GM19328 (cell line): ENCODE results near the gene LINGO3.

ENCODE experiments used
- ATAC-seq: cut with Tn5 transposase; IDR thresholded peaks from one replicate; pipeline ENCODE4 v1.9.1; 2021; ENCODE audit warnings: mild to moderate bottlenecking, moderate library complexity; ENCODE audit not compliant: unreplicated experiment

LINGO3 gene

DNA sequence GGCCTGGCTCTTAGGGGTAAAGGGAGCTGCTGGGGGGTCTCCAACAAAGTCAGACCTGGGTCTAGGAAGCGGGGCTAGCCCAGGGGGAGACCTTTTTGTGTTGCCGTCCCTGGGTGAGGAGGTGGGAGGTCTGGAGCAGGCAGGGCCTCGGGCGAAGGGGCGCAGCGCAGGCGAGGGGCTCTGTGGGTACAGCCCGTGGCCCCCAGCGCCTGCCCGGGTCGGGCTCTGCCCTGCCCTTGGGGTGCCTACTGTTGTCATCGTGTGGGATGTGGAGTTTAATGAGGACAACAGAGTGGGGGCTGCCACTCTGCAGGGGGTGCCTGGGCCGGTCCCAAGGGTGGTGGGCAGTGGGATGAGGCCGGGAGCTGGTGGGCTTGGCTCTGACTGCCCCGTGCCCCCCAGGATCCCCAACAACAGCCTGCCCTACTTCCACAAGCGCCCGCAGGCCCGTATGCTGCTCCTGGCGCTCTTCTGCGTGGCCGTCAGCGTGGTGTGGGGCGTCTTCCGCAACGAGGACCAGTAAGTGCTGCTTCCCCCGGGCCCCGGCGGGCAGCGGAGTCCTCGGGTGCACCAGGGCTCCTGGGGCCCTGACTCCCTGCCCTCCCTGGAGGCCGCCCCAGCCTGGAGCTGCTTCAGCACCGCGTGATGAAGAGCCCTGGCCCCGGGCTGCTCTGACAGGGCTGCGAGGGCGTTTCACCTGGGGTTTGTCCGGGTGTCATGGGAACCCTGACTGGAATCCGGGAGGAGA, 32.7 kb upstream of the LINGO3 start:
- no peak for ATAC-seq

- ATAC-seq, result no peak
Observed at GRCh38 chr19:2339644-2340310, 31.8 kb upstream of the LINGO3 start.

DNA sequence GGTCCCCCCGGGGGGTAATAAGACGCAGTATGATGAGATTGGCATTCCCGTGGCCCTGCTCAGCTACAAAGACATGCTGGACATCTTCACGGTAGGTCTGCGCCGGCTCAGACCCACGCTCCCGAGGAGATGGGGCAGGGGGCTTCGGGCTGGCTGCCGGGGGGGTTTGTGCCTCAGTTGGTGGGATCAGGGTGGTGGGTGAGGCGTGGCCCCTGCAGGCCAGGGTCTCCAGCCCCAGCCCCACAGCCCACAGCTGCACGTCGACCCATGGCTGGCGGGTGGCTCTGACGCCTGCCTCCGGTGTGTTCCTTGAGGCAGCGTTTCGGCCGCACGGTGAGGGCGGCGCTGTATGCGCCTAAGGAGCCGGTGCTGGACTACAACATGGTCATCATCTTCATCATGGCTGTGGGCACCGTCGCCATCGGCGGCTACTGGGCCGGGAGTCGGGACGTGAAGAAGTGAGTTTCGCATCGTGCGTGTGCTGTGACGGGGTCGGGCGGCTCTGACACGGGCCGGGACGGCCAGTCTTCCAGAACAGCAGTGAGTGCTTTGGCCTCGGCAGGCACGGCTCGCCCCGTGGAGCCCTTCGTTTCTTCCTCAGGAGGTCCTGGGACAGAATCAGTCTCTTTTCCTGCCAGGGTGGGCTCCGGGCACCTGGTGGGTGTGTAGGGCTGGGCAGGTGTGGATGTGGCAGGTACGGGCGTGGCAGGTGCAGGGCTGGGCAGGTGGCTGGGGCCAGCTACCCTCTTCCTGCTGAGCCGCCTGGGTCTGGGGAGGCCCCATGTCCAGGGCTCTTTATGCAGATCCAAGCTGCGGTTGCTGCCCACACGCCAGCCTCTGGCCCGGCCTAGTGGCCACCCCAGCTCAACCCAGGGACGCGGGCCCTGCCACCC, 31.0 kb upstream of the LINGO3 start:
- ATAC-seq, result no peak

DNA sequence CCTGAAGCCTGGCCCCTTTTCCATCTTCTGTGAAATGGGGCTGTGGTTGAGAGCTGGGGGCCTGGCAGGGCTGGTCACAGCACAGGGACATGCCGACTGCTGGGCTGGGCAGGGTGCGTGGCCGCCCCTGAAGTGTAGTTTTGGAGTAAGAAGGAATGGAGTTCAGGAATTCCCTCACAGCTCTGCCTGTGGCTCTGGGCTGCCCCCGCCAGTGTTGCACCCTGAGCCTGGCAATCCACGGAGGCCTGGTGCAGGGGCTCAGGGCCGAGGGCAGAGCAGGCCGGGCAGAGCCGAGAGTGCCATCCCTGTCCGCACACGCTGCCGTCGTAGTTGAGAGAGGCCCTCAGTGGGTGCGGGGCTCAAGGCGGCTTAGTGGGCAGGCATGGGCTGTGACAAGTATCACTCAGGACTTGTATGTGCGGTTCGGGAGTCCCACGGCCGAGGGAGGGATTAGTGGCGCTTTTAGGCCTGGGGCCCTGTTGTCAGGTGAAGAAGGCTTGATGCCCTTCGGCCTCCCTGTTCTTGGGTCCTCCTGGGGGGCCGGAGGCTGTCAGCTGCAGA, 30.2 kb upstream of the LINGO3 start:
- ATAC-seq, result no peak

GRCh38 chr19:2337329-2337707, 29.4 kb upstream of the LINGO3 start:
- no peak for ATAC-seq

GRCh38 chr19:2336528-2337328, 28.8 kb upstream of the LINGO3 start:
- ATAC-seq, result no peak

DNA sequence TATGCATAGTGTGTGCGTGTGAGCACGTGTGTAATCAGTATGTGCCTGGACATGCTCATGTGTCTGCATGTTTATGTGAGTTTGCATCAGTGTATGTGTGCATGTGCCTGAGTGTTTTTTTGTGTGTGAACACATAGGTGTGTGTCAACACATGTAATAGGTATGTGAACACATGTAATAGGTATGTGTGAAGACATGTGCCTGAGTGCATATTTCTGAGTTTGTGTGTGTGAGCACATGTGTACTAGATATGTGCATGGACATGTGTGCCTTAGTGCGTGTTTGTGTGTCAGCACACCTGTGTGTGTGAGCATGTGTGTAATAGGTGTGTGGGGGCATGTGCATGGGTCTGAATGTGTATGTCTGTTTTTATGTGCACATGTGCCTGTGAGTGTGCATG, 27.9 kb upstream of the LINGO3 start:
- ATAC-seq, result no peak

DNA sequence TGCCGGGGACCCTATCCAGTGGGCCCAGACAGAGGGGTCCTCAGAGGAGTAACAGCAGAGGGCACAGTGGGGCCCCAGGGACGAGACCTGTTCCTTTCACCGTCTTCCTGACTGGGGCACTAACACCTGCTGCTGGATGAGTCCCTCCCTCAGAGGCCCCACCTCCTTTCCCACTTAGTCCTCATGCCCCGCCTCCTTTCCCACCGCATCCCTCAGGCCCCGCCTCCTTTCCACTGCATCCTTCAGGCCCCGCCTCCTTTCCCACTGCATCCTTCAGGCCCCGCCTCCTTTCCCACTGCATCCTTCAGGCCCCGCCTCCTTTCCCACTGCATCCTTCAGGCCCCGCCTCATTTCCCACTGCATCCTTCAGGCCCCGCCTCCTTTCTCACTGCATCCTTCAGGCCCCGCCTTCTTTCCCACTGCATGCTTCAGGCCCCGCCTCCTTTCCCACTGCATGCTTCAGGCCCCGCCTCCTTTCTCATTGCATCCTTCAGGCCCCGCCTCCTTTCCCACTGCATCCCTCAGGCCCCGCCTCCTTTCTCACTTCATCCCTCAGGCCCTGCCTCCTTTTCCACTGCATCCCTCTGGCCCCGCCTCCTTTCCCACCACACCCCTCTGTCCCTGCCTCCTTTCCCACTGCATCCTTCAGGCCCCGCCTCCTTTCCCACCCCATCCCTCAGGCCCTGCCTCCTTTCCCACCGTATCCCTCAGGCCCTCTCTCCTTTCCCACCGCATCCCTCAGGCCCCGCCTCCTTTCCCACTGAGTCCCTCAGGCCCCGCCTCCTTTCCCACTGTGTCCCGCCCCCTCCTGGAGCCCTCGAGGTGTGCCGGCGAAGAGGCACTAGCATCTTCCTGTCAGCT, 27.3 kb upstream of the LINGO3 start:
- no peak for ATAC-seq

DNA sequence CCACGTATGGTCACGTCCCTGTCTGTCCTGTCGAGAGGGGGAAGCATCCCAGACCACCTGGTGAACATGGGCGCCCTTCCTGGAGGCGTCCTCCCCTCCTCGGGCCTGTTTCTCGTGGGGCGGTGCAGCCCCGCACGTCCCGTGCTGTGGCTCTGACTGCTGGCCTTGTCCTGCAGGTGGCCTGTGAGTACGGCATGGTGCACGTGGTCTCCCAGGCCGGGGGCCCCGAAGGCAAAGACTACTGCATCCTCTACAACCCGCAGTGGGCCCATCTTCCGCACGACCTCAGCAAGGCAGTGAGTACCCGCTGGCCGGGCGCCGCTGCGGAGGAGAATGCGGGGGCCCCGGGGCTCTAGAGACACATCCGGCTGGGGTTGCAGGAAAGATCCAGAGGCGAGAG, 26.5 kb upstream of the LINGO3 start:
- ATAC-seq, result no peak

GRCh38 chr19:2333807-2334211, 25.9 kb upstream of the LINGO3 start:
- ATAC-seq, result no peak

DNA sequence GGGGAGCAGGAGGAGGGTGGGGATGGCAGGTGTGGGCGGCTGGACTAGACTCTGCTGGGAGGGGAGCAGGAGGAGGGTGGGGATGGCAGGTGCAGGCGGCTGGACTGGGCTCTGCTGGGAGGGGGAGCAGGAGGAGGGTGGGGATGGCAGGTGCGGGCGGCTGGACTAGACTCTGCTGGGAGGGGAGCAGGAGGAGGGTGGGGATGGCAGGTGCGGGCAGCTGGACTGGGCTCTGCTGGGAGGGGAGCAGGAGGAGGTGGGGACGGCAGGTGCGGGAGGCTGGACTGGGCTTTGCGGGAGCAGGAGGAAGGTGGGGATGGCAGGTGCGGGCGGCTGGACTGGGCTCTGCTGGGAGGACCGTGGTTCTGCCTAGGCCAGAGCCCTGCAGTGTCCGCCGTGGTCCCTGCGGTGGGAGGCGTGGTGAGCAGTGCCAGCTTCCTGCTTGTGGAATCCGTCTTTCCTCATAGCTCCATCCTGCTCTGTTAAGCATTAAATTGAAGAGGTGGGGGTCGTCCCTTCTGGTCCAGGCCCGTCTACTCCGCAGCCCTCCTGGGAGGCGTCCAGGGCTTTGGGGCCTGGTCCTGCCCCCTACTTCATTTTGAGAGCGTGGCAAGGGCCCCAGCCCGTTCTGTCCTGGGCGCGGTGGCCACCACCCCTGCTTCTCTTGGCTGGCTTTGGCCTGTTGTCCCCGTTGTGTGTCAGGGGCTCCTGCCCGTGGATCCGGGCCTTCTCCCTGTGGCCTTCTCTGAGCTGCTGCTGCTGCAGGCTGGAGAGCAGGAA, 25.3 kb upstream of the LINGO3 start:
- ATAC-seq, result no peak

GRCh38 chr19:2332341-2333026, 24.5 kb upstream of the LINGO3 start:
- ATAC-seq, result no peak

DNA sequence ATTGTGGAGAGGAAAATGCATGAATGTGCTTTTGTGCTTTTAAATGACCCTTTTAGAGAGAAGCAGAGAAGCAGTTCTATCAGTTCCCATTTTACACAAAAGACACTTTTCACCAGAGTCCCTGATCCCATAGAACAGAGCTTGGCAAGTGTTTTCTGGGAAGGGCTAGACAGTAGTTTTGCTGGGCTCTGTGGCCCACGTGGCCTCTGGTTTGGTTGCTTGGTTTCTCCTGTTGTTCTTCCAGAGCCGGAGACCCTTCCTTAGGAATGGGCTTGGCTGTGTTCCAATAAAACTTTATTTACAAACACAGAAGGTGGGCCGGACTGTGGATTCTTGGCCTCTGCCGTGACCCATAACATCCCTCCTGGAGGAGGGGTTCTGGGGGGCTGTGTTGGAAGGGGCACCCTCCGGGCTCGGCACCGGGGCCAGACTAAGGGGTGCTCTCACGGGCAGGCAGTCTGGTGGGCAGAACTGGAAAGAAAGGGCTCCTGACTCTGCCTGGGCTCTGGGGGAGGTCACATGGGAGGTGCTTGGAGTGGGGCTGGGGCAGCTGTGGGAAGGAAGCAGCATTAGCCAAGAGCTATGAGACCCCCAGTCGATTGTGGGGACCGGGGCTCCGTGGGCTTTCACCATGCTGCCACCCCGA, 23.8 kb upstream of the LINGO3 start:
- ATAC-seq, result no peak

GRCh38 chr19:2330632-2331284, 22.8 kb upstream of the LINGO3 start:
- no peak for ATAC-seq

DNA sequence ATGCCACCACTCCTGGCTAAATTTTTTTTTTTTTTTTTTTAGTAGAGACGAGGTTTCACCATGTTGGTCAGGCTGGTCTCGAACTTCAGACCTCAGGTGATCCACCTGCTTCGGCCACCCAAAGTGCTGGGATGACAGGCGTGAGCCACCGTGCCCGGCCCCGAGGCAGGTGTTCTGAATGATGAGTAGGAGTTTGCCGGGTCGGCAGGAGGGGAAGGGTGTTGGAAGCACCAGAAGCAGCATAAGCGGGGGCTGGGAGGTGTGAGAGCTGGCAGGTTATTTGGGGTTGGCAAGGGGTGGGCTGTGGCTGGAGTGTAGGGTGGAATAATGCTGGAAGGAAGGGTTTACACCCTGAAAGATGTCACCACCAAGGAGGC, 22.3 kb upstream of the LINGO3 start:
- ATAC-seq, result no peak

GRCh38 chr19:2329501-2329916, 21.6 kb upstream of the LINGO3 start:
- ATAC-seq, result no peak

DNA sequence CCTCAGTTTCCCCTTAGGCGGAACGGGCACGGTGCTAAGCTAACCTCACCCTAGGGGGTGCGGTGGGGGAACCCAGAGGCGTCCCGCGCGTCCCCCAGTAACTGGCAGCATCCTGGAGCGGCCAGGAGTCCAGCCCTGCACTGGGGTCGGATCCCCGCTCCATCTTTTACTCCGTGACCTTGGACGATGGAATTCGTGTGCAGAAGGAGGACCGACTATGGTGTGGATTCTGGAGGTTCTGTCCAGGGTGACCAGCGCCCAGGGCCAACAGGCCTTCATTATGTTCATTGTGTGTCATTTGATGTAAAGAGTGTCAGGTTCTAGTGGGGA, 21.2 kb upstream of the LINGO3 start:
- no peak for ATAC-seq
